Cardiac fibroblast (primary cell): ENCODE results near the gene ZNF714.

ENCODE experiments used
- DNase-seq, 2 donors: peaks; one replicate each; pipeline versions ENCODE4 v3.0.0 to v3.0.0-alpha.2; 2010; ENCODE audit warnings: low read depth in 2 of 2
- H3K4me3 ChIP-seq, 2 donors: replicated peaks in 1 of 2; 1 replicate in 1 of 2; 2 replicates in 1 of 2; pipeline ENCODE4 v1.5.1; 2011; ENCODE audit warnings: low read depth in 2 of 2, low read length in 2 of 2, mild to moderate bottlenecking in 2 of 2, moderate library complexity in 1 of 2
- TF ChIP-seq, protein P1 (sequence below): IDR thresholded peaks from one replicate; pipeline ENCODE4 v1.5.1; 2011; ENCODE audit warnings: low read depth, mild to moderate bottlenecking, low read length, inconsistent platforms

ZNF714 gene

DNA sequence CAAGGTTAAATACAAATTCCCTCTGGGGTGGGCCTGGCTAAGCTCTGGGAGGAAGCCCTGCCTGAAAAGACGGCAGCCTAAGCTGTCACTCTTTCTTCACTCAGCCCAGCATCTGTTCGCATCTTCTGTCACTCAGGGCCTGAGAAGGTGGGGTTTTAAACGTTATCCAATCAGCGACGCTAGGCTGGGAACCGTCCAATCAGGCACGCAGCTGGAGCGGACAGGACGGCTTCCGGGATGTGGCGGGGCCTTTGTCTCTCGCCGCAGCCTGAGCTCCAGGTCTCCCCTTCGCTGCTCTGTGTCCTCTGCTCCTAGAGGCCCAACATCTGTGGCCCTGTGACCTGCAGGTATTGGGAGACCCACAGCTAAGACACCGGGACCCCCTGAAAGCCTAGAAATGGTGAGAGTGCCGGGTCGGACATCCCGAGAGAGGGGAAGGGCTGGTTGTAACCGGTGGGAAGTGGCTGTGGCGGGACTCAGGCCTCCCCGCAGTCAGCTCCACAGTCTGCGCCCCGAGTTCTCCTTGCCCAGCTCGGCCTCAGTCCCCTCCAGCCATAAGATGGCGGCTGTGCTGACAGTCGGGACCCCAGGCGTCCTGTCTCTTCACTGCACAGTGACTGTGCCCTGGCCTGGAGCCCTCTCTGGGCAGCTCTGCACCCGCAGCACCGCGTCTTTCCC lies 59.9 kb downstream of the ZNF714 start, which contains the start of gene ZNF431:
ZNF431 (plus strand) TSS at position 254 of the 678 bp plus-strand sequence; CDS start at position 398, 144 bp downstream.
- TF ChIP-seq, protein P1, sequence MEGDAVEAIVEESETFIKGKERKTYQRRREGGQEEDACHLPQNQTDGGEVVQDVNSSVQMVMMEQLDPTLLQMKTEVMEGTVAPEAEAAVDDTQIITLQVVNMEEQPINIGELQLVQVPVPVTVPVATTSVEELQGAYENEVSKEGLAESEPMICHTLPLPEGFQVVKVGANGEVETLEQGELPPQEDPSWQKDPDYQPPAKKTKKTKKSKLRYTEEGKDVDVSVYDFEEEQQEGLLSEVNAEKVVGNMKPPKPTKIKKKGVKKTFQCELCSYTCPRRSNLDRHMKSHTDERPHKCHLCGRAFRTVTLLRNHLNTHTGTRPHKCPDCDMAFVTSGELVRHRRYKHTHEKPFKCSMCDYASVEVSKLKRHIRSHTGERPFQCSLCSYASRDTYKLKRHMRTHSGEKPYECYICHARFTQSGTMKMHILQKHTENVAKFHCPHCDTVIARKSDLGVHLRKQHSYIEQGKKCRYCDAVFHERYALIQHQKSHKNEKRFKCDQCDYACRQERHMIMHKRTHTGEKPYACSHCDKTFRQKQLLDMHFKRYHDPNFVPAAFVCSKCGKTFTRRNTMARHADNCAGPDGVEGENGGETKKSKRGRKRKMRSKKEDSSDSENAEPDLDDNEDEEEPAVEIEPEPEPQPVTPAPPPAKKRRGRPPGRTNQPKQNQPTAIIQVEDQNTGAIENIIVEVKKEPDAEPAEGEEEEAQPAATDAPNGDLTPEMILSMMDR, result no peak
- peak within 1 kb of the TSS; percentile 68 to 77 for H3K4me3 ChIP-seq
- peak; percentile 93 to 95 for DNase-seq

DNA sequence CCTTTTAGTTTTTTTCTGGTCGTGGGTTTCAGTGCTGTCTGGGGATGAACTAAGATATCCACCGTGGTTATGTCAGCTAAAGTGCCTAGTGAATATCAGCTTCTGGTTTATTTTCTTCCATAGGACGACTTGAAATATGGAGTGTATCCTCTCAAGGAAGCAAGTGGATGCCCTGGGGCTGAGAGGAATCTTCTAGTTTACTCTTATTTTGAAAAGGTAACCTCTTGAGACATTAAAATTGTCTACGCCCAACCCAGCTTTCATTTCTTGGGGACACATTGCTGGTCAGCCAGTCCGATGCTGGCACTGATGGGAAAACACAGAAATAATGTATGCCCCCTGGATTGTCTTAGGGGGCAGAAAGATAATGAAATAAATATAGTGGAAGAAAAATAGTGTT lies 61.4 kb downstream of the ZNF714 start:
- no peak overlapping the region for H3K4me3 ChIP-seq
- DNase-seq, result no peak
- TF ChIP-seq, protein P1, result no peak

DNA sequence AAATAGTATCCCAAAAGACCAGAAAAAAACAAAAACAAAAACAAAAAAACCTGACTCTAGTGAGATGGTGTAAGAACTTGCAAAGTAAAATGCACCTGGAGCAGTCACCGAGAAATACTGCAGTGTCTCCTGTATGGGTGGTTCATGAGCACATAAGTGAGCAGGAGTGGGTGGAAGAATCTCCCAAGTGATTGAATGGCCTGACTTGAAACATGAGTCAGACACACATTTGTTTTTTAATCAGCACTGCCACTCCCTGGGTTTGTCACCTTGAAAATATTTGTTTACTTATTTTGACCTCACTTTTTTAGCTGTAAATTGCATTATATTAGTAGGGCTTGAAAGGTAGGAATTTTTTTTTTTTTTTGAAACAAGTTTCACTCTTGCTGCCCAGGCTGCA lies 61.9 kb downstream of the ZNF714 start:
- peak in 1 of 2 donors; percentile 11 for DNase-seq
- TF ChIP-seq, protein P1, result no peak
- H3K4me3 ChIP-seq, result no peak overlapping the region

DNA sequence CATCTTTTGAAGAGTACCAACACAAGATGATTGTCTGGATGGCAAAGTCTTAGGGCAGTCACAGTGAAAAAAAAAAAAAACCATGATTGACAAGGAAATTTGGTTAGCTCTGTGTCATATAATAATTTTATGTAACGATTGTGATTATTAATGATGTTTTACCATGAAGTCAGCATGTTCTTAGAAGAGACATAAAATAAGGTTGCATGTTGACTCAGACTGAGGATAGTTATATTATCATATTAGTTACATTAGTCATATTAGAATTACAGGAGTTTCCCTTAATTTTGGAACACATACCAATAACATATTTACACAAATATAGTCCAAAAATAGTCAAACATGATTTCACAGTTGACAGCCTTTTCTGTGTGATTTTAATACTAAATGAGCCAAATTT lies 65.5 kb downstream of the ZNF714 start:
- no peak for DNase-seq
- TF ChIP-seq, protein P1, result no peak
- H3K4me3 ChIP-seq, result no peak overlapping the region

DNA sequence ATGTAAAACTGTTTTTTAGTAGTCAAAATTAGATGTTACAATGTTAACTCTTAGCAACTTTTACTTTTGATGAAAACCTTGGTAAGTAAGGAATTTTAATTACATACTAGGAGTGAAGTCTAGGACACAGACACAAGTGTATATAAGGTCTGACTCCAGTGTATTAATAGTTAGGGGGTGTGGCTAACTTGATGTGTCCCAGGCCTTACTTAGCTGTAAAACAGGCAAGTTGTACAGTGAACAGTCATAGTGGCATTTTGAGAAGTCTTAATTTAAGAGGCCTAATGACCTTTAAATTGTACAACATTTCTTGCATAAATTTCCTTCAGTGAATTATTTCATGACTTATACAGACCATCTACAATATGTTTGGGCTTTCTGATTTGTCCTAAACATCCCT lies 66.7 kb downstream of the ZNF714 start:
- TF ChIP-seq, protein P1, result no peak
- no peak overlapping the region for H3K4me3 ChIP-seq
- DNase-seq, result no peak

DNA sequence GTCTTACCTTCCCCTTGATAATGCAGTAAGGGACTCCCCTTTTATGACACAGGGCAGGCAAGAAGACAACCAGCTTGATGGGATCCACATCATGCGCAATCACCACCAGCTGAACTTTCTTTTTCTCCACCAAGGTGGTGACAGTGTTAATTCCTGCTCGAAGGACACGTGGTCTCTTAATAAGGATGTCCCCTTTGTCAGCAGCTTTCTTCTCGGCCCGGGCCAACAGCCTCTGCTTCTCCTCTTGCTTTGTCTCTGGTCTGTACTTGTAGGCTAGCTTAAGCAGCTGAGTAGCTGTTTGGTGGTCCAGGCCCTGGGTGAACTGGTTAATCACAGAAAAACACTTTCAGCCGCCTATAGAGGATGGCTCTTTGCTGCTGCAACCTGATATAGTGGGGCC lies 67.9 kb downstream of the ZNF714 start:
- TF ChIP-seq, protein P1, result no peak
- H3K4me3 ChIP-seq, result no peak overlapping the region
- no peak for DNase-seq

DNA sequence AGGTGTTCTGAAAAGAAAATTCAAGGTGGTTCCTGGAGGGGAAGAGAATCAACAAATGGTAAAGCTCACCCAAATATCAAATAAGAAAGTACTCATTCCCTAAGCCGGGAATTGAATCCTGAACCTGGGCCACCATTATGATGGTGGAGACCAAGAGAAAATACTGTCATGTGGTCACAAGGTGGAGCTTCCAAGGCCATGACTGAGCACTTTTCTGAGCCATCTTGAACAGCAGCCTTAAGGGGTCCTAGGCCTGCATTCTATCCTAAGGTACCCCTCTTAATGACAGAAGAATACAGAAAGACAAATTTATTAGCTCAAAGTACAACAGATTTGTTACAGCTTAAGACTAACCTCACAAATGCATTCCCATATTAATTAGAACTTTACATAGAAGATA lies 69.5 kb downstream of the ZNF714 start:
- no peak for DNase-seq
- TF ChIP-seq, protein P1, result no peak
- H3K4me3 ChIP-seq, result no peak overlapping the region
